ENCODE measurements around the gene DXO.

Gene DXO

GRCh38 chr6:31930962-31931361 lies 41.0 kb downstream of the DXO start:
- Histone ChIP-seq H3K9me3 (ENCODE audit: severe bottlenecking) (peaks cover 4% of the 10 kb centered on the region), H3K27ac (no peak overlapping the region), H3K36me3 (no peaks in the 10 kb centered on the region), H3K27me3 (ENCODE audit: insufficient read depth, low read depth, severe bottlenecking) (no peaks in the 10 kb centered on the region), H3K4me3 (ENCODE audit: low read depth, low read length) (no peak overlapping the region)
- no peak for TF ChIP-seq CTCF (IDR thresholded peaks at IDR 0.05; ENCODE audit: low read depth, low read length)
- no peak for DNase-seq

GRCh38 chr6:31928672-31928939 lies 43.3 kb downstream of the DXO start:
- Histone ChIP-seq H3K36me3 (no peaks in the 10 kb centered on the region), H3K4me3 (ENCODE audit: low read depth, low read length) (no peak overlapping the region)

GRCh38 chr6:31927863-31928671 lies 43.9 kb downstream of the DXO start:
- Histone ChIP-seq H3K36me3 (no peaks in the 10 kb centered on the region), H3K9me3 (ENCODE audit: severe bottlenecking) (peaks cover 7% of the 10 kb centered on the region), H3K4me3 (ENCODE audit: low read depth, low read length) (no peak overlapping the region), H3K27ac (no peak overlapping the region), H3K27me3 (ENCODE audit: insufficient read depth, low read depth, severe bottlenecking) (no peaks in the 10 kb centered on the region)
- DNase-seq, result no peak
- no peak for TF ChIP-seq CTCF (IDR thresholded peaks at IDR 0.05; ENCODE audit: low read depth, low read length)

More at GRCh38 chr6:31928672-31928939, 43.3 kb downstream of the DXO start:
- DNase-seq, result no peak
- no peak for TF ChIP-seq CTCF (IDR thresholded peaks at IDR 0.05; ENCODE audit: low read depth, low read length)
- no peaks in the 10 kb centered on the region for H3K27me3 ChIP-seq (ENCODE audit: insufficient read depth, low read depth, severe bottlenecking)
- H3K27ac ChIP-seq, result no peak overlapping the region
- peaks cover 7% of the 10 kb centered on the region for H3K9me3 ChIP-seq (ENCODE audit: severe bottlenecking)

GRCh38 chr6:31927242-31927862 lies 44.6 kb downstream of the DXO start, which contains the start of gene C2:
TSS of gene C2 (plus strand) at chr6:31927717. CDS start at chr6:31927753, 36 bp downstream.
- Histone ChIP-seq H3K9me3 (ENCODE audit: severe bottlenecking) (peaks cover 4% of the 10 kb centered on the region), H3K27me3 (ENCODE audit: insufficient read depth, low read depth, severe bottlenecking) (no peaks in the 10 kb centered on the region), H3K36me3 (no peaks in the 10 kb centered on the region), H3K27ac (no peak within 1 kb of the TSS), H3K4me3 (ENCODE audit: low read depth, low read length) (no peak within 1 kb of the TSS)
- DNase-seq, result no peak
- TF ChIP-seq CTCF (IDR thresholded peaks at IDR 0.05; ENCODE audit: low read depth, low read length), result no peak

GRCh38 chr6:31922942-31923341 lies 49.0 kb downstream of the DXO start:
- no peaks in the 10 kb centered on the region for H3K36me3 ChIP-seq
- TF ChIP-seq CTCF (IDR thresholded peaks at IDR 0.05; ENCODE audit: low read depth, low read length), result peak; percentile 45
- H3K27ac ChIP-seq, result no peak overlapping the region
- H3K27me3 ChIP-seq (ENCODE audit: insufficient read depth, low read depth, severe bottlenecking), result no peaks in the 10 kb centered on the region
- no peak overlapping the region for H3K4me3 ChIP-seq (ENCODE audit: low read depth, low read length)
- DNase-seq, result peak; percentile 54
- peaks cover 4% of the 10 kb centered on the region for H3K9me3 ChIP-seq (ENCODE audit: severe bottlenecking)
